Activated T-cell treated with anti-CD3 and anti-CD28 coated beads for 4 hours (primary cell): ENCODE measurements around the gene ERC2.
"Not testable (repeated sequence)": the region's sequence is repeated elsewhere in the genome, so short reads cannot be mapped to it uniquely, and the experiment has no call there.

Source experiments
- DNase-seq: peaks from one replicate; pipeline ENCODE4 v3.0.0-alpha.2; 2020

ERC2 gene

DNA sequence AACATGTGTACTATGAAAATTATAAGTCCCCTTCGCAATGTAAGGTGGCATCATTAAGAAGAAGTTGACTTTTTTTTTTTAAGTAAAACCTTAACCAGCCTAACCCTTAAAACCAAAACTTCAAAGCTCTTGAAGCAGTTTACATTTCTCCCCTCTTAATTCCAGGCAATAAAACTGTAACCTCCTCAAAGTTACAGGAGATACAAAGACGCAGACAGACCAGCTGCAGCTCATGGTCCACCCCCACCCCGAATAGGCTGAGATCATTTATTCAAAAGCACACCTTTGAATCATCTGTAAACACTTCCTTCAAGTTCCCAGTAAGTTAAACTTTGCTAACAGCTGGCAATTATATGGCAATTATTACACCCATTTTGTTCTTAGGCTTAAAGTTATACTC lies 414.5 kb downstream of the ERC2 start:
- no peak for DNase-seq

DNA sequence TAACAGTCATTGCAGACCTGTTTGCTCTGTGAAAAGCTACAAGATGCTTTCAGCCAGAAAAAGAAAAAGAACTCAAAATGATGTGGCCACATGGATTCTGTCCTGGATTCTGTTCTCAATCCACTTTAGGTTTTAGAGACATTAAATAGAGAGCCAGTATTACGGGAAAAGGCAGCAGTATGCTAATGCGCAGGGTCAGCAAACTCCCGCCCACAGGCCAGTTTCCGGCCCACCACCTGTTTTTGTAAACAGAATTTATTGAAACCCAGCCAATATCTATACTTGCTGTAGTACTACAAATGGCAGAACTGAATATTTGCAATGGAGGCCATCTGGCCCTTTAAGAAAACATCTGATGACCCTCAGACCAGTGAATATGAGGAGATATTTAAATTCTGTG lies 416.1 kb downstream of the ERC2 start:
- DNase-seq, result no peak

DNA sequence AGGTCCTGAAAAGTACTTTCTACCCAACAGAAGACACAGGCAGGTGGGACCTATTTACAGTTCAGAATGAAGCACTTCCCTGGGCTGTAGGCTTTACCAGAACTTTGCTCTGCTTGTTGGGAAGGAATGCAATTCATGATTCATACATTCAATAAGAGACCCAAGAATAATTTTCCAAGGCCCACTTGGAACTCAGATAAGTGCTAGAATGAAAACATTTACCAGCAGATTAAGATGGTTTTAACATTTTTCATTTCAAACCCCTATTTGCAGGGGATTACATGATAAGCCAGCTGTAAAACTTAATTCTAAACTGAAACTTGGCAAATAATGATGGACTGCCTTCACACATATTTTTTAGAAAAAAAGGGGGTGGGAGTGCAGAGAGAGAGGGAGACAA lies 417.2 kb downstream of the ERC2 start:
- no peak for DNase-seq

DNA sequence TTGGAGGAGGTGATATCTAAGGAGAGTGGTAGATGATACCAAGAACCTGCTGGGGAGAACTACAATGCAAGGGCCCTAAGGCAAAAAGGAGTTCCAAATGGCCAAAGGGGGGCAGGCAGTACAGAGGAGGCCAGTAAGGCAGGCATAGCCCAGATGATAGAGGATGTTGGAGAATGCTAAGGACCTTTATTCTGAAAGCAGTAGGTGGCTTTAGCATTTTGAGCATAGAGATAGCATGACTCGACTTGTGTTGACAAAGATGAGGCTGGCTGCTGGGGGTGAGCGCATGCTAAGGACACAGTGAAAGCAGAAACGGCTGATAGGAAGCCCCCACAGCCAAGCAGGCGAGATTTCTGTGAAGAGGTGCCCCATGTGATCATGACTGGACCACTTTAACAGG lies 419.3 kb downstream of the ERC2 start:
- no peak for DNase-seq

DNA sequence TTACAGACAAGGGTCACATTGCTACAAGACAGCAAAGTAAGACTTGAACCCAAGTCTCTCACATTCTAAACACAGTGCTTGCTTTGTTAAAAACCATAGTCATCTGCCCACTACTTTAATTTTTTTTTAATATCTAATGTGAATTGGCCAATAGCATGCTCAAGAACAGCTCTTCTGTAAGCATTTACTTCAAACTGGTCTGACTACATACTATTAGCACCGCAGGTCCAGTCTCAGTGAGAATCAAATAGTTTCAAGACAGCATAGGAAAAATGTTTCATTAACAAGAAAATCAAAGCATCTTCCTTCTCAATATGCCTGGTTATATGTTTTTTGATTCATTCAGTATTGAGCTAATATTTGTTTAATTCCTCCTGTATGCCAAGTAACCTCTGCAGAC lies 419.9 kb downstream of the ERC2 start:
- DNase-seq, result no peak

DNA sequence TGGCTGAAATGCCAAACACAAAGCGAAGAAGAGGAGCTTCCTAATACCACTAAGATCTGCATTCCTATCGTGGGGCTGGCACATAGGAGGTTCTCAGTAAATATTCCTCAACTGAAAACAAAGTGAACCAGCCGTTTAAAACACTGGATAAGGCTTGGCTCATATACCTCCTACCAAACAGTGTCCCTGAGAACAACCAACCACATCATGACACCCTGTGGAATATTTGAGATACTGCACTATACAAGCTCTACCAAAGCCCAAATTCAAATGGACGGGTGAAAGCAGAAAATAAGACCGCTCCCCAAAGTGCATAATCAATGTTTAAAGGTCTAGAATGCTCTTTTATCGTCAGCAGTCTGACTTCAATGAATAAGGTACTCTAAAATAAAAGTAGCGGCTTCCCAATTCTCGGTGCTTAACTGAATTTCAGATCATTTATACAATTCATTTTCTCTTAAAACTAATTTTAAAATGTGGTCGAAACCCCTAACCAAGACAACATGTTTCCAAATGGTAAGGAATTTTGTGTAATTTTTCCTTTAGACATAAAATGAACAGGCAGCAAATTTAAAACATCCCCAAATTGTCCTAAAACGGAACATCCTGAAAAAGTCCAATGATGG lies 425.8 kb downstream of the ERC2 start:
- no peak for DNase-seq

DNA sequence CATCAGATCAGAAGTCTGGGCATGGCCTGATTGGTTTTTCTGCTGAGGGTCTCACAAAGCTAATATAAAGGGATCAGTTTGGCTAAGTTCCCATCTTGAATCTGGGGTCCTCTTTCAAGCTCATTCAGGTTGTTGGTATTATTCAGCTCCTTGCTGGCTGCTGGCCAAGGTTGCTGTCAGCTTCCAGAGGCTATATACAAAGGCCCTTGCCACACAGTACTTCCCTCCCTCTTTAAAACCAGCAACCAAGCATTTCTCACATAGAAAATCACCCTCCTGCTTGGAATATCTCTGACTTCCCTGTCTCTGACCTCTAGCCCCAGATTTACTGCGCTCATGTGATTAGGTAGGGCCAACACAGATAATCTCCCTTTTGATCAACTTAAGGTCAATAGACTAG lies 442.9 kb downstream of the ERC2 start:
- DNase-seq, result no peak

DNA sequence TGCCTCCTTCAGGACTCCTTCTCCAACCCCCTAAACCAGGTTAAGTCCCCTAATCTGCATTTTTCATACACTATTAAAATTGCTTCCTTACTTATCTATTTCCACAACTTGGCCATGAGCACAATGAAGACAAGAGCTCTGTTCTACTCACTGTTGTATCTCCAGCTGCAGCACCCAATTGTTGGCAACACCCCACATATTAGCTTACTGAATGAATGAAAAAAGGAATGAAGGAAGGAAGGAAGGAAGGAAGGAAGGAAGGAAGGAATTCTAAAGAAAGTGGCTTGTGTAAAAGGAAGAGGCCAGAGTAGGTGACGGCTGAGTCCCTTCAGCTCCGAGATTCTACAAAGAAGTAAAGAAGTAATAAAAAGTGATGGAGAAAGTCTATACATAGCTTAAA lies 444.7 kb downstream of the ERC2 start:
- no peak for DNase-seq

DNA sequence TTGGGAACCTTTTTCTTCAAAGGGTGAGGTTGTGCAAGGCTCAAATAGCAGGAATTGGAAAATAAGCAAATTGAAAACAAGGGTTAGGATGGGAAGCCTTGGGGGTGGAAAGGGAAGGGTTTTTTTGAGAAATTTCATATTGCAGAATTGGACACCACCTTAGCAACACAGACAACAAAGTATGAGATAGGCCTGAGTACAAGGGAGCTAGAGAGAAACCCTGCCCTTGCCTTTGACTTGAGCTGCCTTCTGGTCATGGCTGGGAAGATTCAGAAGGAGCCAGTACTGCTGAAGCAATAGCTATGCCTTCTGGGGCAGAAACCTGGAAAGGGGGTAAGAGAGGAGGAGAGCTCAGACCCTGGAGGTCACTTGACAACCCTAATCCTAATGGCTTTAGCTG lies 445.6 kb downstream of the ERC2 start:
- no peak for DNase-seq

DNA sequence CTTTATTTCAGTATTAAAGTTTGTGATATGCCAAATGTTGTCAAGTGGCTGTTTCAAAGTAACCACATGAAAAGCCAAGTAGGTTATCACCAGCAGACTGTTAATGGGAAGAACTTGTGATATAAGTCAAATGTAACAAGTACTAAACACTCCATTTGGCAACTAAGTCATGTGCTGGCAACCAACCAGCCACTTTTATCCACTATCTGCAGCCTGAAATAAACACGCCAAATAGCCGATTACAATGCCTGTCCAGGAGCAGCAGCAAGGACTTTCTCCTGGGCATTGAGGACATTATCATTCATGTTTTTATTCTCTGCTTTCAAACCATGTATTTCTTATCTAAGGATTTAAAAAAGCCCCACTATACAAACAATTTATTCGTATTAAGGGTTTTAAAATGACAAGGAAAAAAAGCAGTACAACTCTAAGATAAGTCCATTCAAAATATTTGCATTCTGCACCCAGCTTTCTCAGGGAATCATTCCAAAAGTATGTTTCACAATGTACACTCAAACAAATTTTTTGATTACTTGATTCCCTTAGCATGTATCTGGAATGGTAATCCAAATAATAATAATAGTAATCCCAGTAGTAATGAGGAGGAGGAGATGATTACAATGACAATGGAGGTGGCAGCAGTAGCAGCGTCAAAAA lies 448.6 kb downstream of the ERC2 start:
- no peak for DNase-seq

DNA sequence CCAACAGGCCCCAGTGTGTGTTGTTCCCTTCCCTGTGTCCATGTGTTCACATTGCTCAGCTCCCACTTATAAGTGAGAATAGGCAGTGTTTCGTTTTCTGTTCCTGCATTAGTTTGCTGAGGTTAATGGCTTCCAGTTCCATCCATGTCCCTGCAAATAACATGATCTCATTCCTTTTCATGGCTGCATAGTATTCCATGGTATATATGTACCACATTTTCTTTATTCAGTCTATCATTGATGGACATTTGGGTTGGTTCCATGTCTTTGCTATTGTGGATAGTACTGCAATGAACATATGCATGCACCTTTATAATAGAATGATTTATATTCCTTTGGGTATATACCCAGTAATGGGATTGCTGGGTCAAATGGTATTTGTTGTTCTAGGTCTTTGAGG lies 452.9 kb downstream of the ERC2 start:
- DNase-seq, result not testable (repeated sequence)

DNA sequence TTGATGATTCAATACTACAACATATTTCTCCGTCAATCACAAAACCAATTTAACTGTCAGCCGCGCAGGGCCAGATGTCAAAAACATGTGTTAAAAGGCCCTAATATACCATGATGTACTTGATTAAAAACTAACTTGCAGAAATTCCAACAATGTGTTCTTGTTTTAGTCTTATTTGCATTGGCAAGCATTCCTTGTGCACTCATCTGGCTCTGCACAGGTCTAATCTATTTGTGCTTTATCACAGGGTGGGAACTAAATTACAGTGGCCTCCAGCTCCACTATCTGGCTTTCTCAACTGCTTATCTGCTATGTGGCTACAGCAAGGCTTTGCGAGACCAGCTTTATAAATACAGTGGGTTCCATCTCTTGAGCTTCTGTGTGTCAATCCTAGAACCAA lies 455.5 kb downstream of the ERC2 start:
- no peak for DNase-seq

DNA sequence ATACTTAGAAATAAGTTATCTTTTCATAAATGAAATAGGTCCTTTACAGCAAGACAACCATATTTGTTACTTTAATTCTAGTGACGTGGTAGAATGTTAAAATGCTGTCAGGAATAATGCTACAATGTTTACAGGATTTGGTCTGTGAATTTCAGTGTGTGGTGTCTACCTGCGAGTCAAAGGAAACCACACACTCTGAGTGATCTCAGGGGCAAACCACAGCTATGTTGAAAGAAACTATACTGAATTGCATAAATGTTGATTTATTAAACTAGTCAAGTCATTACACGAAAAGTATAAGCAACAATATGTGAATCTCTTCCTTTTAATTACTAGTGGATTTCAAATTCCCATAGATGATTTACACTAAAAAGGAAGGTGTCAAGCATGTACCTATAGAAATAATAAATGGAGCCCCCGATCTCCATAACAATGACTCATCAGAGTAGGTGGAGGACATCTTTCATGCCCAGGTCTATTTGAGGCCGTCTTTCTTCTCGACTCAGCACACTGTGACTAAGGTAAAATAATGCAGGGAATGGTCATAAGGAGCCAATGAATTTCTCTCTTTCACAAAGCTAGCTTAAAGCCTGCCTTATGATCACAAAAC lies 463.0 kb downstream of the ERC2 start:
- DNase-seq, result no peak

DNA sequence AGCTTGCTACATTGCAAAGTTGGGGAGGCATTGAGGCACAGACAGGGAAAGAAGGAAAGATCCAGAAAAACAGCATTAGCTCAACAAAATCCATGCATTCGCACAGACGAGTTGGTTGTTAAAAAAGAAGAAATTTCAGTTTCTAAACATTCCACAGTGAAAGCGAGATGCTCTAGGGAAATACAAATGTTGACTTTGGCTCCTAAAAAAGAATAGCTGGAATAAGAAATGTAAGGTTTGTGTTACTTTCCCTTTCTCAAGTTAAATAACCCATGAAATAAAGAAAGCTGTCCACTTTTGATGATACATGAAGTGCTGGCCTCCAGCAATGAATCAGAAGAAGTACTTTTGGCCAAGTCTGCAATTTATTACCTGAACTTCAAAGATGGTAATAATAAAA lies 465.1 kb downstream of the ERC2 start:
- no peak for DNase-seq

DNA sequence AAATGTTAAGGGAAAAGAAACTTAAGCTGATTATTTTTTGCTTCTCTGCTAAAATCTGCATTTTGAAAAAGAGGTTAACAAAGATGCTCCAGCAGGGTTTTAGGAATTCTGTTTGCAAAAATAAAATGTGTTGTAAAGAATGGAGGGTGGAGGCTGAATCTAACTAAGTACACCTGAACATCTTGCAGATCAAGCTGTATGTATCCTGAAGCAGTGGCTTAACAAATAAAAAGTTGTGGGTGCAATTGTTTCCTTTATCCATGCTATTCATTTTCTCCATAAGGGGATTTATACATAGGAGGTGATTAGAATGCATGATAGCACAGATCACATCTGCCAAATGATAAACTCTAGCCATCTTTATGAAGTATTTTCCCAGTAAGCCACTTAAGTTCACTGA lies 466.3 kb downstream of the ERC2 start:
- DNase-seq, result no peak

DNA sequence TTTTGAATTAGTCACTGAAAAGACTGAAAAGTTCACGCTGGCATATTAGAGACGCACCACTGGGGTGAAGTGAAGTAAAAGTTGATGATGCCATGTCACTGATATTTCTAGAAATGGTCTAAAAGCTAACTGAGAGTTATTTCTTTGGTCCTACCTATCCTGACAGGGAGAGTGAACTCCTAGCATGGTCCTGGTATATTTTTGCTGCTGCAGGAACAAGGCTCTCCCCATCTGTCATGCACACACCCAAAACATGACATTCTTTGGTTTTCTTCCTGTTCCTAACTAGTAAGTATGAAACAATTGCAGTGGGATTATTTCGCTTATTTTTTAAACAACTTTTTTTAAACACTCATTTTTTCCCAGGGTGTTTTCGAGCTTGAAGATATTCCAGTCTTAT lies 466.7 kb downstream of the ERC2 start:
- DNase-seq, result no peak

DNA sequence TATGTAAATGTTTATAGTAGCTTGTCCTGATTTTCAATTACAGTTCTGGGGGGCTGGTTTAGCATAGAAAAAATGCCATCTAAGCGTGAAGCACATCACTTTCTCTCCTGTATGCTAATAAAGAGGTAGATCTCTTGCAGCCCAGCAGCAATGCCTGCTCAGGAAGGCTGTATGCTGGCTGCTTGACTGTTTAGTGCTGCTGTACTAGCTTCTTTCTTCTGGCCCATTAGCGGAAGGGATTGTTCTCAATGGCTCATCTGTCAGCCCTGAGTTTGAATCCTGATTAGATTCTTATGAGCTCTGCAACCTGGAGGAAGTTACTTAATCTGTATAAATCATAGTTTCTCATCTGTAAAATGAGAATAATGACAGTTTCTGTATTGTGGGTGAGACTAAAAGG lies 478.9 kb downstream of the ERC2 start:
- DNase-seq, result no peak

DNA sequence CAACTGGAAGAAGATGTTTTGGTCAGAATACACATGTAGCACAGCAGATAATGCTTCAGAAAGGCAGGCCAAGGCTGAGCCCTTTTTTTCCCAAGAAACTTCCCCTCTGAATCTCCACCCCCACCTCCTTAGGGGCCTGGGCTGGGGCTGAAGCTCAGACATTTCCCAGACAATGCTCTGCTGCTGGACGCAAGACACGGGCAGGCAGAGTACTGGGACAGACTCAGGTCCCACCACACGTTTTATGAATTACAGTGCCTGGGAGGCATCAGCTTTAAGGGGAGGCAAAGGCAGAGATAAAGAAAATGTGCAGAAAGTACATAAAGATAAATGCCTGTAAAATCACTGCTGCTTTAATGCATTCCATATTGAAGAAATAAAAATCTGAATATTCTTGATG lies 479.4 kb downstream of the ERC2 start:
- no peak for DNase-seq

DNA sequence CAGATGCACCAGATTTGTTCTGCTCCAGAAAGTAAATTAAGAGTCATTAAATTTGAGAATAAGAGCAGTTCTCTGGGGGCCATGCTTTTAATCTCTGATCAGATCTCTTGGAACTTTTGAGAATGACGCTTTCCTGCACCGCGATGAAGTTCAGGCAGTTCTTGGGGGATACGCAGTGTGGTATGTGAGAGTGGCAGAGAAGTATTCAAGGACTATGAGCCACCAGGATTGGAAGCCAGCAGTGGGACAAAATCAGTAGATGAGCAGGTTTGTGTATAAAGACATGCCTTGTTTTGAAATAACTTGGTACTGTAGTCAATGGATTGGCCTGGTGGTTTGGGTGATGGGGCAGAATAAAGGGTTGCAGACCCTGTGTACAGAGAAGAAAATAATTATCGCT lies 483.6 kb downstream of the ERC2 start:
- DNase-seq, result no peak

DNA sequence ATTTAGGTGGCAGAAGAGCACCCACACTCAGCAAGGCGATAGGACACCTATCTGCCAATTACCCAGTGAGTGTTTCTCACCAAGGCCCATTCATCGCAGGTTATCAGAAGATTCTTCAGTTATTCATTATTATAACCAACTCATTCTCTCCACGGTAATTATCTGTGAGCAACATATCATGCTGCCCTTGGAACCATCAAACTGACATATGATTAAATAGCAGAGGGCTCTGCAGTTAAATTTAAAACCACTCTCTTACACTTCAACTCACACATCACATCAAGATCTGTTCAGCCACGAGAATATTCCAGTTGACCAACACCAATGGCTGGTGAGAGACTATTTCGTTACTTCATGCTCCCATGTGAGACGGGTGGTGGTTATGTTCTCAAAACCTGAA lies 489.3 kb downstream of the ERC2 start:
- no peak for DNase-seq

DNA sequence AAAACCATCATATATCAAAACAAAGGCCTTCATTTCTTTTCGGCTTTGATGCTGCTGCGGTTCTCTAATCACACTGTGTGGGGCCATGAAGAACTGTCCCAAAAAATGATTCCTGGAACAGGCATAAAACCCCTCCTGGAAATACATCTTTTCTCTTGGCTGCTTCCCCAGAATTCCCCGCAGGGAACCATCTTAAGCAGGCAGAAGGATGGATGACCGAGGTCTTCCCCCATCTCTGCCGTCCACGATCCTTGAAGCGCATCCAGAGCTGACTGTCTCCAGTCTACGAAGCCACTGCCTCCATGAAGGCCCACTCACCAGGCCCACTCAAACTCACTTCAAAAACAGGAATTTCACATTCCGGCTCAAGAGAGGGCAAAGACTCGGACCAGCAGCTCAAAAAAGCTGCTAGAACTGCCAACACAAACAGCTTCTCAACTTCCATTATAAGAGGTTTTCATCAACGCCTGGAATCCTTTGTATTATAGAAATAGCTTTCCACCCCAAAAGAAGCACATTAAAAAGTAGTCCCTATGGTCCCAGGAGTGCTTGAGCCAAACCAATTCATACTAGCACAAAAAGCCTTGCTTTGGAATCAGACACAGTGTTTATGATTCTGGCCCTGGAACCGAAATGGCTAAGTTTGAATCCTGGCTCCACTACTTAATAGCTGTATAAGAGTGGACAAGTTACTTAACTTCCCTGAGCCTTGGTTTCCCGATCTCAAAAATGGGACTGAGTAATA lies 493.7 kb downstream of the ERC2 start:
- DNase-seq, result no peak

DNA sequence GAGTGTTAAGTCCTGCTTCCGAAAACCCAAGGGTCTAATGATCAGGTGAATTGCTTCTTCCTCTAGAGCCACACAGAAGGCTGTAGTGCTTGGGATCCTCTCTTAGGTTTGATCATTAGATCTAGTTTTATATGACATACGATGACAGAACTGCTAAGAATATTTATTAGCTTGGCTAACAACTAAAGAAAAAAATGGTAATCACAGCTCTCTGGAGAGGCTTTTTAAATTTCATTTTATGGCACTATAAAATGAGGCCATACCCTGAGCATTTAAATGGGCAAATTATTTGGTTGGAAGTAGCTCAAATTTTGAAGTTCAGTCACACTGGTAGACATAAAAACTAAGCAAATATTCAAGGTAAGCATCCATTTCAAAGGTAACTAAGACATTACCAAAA lies 498.6 kb downstream of the ERC2 start:
- no peak for DNase-seq

DNA sequence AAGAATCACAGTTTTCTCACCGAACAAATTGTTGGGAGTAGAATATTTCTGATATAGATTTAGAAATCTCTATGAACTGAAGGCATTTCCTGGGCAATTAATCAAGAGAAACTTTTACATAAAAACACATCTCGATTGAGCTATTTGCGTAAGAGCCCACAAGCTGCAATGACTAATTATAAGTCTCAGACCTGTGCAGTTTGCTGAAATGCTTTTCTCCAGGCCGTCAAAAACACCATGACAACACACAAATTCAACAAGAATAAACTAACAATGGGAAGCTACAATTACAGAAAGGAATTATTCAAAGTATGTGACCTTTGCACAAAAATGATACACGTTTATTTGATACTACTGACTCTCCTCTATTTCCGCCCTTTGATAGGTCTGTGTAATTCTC lies 499.9 kb downstream of the ERC2 start:
- DNase-seq, result no peak

DNA sequence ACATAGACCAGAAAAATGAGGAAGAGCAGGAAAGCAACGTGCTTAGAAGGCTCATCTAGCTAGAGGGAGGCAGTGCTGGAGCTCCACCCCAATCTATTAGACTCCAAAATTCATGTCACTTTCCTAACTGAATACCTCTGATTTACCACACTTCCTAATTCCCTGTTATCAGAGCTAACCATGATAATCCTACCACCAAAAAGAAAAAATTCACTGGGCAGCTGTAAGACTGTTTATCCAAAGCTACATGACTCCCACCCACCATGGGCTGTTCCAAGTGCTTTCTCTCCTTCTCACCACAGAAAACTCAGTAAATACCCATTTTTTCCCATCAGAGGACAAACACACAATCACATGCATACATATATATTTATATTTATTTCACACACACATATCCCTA lies 501.7 kb downstream of the ERC2 start:
- no peak for DNase-seq
